ENCODE data around the gene SMIM24.
"Not testable (repeated sequence)": the region's sequence is repeated elsewhere in the genome, so short reads cannot be mapped to it uniquely, and the experiment has no call there.

The SMIM24 gene

DNA sequence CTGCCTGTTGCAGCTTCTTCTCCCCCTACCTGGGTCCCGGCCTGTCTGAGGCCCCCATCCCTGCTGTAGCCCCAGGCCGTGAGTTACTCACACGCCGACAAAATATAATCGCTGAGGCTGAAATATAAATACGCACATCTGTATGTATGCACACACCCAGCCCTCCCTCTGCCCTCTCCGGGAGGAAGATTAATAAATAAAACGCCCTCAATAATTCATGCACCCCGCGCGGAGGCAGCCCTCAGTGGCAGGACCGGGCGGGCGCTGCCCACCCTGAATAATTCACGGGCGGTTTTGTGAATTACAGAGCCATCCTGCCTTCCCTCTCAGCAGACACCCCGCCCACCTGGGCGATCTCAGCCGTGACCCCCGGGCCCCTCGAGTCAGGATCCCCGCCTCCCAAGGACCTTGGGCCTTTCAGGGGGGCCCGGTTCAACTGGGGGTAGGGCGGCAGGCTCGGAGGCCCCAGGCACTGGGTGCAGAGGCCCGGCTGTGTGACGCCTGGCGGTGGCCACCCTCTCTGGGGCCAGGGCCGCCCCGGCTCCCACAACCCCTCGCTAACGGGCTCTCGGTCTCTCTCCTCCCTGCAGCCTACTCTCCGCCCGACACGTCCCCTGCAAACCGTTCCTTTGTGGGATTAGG is 24.2 kb downstream of the SMIM24 start:
- DNase-seq (ENCODE audit: low spot score) = no peak

DNA sequence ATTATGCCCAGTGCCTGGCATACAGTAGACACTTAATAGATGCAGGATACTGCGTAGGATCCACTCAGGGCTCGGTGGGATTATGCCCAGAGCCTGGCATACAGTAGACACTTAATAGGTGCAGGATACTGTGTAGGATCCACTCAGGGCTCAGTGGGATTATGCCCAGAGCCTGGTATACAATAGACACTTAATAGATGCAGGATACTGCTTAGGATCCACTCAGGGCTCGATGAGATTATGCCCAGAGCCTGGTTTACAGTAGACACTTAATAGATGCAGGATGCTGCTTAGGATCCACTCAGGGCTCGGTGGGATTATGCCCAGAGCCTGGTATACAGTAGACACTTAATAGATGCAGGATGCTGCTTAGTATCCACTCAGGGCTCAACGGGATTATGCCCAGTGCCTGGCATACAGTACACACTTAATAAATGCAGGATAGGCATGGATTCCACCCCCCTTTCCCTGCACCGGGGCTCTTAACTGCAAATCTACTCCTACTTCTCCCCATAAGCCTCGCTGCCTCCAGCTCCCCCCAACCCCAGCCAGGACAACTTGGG is 24.9 kb downstream of the SMIM24 start:
- no peak for DNase-seq (ENCODE audit: low spot score)

DNA sequence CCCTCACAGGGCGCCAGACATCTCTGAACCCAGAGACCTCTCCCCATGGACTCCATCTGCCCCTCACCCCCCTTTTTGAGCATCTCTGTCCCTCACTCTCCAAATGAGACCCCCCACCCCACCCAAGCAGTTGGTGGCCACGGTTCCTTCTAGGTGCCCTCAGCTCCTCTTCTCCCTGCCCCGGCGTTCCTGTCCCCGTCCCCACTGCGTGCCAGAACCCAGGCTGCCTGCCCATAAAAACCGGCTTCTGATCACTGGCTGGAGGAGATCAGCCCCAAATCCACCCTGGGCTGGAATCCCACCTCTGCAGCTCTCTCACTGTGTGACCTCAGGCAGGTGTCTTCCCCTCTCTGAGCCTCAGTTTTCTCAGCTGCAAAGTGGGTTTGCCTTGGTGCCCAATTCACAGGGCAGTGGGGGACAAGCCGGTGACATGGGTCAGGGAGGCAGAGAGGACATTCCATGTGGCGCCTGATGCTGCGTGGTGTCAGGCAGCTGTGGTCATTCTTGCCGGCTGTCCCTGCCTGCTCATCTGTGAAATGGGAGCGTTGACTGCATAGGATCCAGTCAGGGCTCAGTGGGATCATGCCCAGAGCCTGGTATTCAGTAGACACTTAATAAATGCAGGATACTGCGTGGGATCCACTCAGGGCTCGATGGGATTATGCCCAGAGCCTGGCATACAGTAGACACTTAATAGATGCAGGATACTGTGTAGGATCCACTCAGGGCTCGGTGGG is 25.5 kb downstream of the SMIM24 start:
- DNase-seq (ENCODE audit: low spot score) = no peak

DNA sequence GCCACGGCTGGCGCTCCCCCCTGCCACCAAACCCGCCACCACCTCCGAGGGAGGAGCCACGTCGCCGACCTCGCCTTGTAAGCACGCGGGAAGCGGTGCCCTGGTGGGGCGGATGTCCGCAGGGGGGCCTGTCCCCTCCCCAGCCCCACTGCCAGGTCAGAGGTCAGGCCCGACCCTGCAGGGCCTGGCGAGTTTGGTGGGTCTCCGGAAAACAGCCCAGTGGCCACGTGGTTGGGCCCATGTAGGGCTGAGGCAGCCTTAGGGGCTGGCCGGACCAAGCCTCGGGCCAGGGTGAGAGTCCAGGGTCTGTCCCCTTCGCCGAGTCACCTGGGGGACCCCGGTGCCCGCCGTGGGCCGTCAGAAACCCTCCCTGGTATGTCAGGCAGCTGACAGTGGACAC is 26.5 kb downstream of the SMIM24 start:
- DNase-seq (ENCODE audit: low spot score) = no peak

DNA sequence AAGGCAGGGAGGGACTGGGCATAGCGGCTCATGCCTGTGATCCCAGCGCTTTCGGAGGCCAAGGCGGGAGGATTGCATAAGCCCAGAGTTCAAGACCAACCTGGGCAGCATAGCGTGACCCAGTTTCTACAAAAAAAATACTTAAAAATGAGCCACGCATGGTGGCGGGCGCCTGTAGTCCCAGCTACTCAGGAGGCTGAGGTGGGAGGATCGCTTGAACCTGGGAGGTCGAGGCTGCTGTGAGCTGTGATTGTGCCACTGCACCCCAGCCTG is 27.4 kb downstream of the SMIM24 start:
- not testable (repeated sequence) for DNase-seq (ENCODE audit: low spot score)

DNA sequence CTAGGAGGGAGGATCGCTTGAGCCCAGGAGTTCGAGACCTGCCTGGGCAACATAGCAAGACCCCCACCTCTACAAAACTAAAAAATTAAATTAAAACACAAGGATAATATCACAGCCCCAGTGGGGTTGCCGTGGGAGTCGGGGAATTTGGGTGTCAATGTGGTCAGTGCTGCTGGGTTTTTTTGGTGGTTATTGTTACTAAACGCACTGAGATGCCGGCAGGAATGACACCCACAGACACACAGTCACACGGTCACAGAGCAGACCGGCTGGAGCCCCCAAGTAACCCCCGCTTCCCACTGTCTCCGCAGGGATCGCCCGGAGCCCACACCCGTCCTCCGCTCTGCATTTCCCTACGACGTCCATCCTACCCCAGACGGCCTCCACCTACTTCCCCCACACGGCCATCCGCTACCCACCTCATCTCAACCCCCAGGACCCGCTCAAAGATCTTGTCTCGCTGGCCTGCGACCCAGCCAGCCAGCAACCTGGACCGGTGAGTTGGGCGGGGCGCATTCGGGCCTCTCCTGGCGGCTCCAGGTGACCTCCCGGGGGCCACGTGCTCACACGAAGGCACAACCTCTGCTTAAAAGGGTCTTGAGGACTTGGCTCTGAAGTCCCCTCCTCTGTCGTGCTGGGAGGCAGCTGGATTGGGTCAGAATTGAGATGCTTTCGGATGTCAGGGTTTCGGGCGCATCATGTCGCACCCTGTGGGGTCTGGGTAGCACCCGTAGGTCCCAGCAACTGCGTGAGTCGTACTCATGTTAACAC is 28.0 kb downstream of the SMIM24 start:
- no peak for DNase-seq (ENCODE audit: low spot score)

DNA sequence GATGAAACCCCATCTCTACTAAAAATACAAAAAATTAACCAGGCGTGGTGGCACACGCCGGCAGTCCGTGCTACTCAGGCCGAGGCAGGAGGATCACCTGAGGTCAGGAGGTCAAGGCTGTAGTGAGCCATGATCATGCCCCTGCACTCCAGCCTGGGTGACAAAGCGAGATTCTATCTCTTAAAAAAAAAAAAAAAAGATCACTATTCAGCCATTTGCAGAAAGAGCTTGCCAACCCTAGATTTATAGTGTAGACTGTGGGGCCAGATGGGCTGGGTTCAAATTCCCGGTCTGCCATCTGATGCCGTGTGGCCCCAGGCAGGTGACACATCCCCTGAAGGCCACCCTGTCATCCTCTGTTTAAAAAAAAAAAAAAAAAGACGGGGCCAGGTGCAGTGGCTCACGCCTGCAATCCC is 28.9 kb downstream of the SMIM24 start:
- DNase-seq (ENCODE audit: low spot score) = no peak

DNA sequence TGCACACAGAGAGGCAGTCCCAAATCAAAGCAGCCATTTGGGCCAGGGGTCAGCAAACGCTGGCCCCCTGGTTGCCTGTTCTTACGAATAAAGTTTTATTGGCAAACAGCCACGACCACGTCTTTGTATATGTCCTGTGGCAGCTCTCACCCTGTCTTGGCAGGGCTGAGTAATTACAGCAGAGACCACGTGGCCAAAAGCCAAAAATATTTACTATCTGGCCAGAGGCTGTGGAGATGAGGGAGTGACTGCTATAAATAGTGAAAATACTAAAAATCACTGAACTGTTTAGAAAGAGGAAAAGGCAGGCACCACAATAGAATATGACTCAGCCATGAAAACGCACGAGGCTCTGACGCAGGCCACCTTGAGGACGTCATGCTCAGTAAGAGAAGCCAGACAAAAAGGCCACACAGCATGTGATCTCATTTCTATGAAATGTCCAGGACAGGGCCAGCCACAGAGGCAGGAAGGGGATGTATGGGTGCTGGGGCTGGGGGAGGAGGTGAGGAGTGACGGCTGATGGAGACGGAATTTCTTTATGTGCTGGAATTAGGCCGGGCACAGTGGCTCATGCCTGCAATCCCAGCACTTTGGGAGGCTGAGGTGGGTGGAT is 29.4 kb downstream of the SMIM24 start:
- DNase-seq (ENCODE audit: low spot score) = peak; percentile 91

DNA sequence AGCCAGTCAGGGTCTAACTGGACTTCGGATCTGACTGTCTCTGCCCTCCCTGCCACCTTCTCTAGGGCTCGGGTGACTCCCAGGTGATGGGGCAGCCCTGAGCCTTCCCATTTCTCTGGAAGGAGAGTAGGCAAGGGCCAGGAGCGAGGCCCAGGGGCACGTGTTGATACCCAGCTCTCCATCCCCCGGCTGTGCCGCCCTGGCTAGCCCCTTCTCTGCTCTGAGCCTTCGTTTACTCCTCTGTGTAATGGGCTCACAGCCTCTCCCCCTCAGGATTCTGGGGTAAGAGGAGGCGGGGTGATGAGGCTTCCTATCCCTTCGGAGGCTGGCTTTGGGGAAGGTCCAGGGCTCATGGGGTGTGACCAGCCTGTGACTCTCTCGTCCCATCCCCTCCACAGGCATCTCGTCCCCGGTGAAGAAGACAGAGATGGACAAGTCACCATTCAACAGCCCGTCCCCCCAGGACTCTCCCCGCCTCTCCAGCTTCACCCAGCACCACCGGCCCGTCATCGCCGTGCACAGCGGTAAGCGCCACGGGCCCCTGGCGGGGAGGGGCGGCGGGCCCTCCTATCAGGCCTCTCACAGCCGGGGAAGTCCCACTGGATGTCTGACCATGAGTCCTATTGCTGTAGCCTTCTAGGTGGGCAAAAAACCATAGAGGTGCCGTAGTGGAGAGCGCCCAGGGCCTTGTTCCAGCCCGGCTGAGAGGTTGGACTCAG is 31.6 kb downstream of the SMIM24 start:
- DNase-seq (ENCODE audit: low spot score) = no peak

DNA sequence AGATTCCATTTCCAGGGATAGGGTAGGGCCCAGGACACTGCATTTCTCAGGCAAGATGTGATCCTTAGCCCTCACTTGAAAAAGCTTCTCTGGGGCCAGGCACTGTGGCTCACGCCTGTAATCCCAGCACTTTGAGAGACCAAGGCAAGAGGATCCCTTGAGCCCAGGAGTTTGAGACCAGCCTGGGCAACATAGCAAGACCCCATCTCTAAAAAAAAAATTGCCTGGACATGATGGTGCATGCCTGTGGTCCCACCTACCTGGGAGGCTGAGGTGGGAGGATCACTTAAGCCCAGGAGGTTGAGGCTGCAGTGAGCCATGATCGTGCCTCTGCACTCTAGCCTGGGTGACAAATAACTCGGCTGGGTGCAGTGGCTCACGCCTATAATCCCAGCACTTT is 33.7 kb downstream of the SMIM24 start:
- DNase-seq (ENCODE audit: low spot score) = not testable (repeated sequence)

DNA sequence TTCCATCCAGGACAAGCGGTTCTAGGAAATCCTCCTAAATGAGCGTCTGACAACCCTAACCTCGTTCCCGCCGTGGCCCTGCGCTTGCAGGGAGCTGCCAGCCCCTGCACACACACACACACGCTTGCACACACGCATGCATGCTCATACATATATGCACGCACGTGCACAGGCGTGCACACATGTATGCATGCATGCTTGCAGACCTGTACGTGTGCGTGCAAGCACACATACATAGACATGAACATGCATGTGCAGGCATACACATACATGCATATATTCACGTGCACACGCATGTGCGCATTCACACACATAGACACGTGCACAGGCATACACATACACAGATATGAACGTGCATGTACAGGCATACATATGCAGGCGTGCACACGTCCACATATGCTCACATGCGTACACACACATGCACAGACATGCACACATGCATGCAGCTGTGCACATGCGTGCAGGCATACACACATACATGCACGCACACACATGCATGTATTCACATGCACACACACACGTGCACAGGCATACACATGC is 35.6 kb downstream of the SMIM24 start:
- DNase-seq (ENCODE audit: low spot score) = no peak

DNA sequence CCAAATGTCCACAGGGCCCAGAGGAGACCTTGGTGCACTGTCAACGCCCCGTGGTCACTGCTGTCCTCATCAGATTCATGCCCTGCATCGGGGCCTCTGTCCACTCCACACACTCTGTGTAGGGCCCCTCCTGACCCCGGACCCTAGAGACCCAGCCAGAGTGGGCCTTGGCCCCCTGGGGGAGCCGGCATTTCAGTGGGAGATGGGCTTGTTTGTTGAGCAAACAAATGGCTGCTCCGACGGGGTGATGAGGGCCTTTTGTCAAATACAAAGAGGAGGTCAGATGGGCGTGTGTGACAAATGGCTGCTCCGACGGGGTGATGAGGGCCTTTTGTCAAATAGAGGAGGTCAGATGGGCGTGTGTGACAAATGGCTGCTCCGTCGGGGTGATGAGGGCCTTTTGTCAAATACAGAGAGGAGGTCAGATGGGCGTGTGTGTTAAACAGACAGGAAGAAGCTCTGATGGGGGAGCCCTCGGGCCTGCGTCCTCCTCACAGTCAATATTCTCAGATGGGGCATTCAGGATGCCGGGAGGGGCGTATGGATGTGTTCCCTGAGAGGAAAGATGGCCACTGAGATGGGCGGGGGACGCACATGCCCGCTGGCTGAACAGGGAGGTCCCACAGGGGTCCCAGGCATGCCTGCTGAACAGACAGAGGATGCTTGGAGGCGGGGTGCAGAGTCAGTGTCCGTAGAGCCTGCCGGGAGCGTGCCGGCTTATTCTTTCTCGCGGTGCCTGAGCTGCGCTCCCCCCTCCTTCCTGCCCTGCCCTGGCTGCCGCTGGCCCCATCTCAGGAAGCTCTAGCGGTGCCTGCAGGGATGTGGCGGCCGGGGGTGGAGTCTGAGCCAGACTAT is 36.3 kb downstream of the SMIM24 start:
- DNase-seq (ENCODE audit: low spot score) = no peak

DNA sequence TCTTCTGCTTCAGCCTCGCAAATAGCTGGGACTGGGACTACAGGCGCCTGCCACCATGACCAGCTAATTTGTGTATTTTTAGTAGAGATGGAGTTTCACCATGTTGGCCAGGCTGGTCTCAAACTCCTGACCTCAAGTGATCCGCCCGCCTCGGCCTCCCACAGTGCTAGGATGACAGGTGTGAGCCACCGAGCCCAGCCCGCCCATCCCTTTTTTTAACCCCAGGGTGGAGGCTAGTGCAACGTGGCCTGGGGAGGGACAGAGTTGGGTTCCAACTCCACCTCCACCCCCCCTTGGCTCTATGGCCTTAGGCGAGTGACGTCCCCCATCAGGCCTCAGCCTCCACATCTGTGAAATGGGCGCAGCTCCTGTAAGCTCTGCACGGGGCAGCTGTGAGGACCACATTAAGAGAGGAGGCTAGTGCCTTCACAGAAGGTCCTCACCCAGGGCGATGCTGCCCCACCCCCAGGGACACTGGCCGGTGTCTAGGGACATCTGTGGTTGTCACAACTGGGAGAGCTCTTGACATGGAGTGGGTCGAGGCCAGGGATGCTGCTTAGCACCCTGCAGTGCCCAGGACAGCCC is 37.7 kb downstream of the SMIM24 start:
- DNase-seq (ENCODE audit: low spot score) = no peak

DNA sequence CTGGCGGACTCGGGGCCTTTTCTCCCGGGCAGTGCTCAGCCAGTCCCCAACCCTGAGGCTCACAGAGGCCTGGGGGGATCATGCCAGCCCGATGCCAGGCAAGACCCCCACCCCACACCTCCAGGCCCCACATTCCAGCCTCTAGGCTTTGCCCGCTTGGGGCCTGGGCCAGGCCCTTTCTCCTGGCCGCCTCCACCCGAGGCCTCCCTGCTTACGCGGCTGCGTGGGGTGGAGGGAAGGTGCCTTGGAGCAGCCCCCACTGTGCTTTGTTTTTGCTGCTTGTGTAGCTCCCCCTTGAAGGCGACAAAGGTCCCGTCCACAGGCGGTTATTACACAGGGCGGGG is 38.4 kb downstream of the SMIM24 start:
- DNase-seq (ENCODE audit: low spot score) = no peak

DNA sequence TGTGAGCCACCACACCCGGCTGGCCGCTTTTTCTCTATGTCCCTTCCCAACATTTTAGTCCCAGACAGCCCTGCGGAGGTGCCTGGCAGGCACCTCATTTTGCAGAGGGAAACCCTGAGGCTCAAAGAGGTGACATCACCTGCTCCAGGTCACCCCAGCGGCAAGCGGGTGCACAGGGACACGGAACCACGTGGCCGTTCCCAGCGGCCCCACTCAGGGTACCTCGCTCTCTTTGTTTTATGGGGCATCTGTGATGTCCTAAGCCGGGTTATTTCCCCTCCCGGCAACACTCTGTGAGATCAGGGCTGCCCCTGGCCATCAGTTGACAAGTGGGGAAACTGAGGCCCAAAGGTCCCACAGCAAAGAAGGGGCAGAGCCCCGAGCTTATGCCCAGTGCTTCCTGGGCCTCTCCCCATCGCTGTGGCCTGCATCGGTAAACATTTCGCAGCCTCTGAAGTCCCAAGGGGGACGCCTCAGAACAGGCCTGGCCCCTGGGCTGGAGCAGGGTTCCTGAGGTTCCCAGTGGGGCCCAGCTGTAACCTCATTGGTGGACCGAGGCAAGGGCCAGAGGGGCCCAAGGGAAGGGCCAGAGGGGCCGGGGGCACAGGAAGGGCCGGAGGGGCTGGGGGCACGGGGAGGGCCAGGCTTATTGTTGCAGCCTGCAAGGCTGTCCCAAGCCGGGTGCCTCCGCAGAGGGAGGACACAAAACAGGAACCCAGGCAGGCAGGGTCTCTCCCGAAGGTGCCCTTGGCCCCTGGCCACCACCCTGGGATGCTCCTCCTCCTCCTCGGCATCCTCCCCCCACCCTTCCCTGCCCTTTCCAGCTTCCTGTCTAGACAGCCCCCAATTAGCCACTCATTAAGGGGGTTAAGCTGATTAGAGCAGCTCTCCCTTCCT is 39.0 kb downstream of the SMIM24 start:
- no peak for DNase-seq (ENCODE audit: low spot score)

DNA sequence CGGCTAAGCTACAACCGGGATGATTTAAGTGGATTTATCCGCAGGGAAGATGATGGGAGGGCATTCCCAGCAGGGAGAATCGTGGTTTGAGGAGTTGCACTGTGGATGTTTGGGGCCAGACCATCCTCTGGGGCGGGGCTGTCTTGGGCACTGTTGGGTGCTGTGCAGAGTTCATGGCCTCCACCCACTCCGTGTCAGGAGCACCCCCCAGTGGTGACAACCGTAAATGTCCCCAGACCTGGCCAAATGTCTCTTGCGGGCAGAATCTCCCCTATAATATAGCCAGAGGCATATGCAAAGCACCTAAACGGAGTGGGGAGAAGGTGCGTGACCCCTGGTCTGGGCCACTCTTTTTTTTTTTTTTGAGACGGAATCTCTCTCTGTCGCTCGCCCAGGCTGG is 40.2 kb downstream of the SMIM24 start:
- DNase-seq (ENCODE audit: low spot score) = peak; percentile 51

DNA sequence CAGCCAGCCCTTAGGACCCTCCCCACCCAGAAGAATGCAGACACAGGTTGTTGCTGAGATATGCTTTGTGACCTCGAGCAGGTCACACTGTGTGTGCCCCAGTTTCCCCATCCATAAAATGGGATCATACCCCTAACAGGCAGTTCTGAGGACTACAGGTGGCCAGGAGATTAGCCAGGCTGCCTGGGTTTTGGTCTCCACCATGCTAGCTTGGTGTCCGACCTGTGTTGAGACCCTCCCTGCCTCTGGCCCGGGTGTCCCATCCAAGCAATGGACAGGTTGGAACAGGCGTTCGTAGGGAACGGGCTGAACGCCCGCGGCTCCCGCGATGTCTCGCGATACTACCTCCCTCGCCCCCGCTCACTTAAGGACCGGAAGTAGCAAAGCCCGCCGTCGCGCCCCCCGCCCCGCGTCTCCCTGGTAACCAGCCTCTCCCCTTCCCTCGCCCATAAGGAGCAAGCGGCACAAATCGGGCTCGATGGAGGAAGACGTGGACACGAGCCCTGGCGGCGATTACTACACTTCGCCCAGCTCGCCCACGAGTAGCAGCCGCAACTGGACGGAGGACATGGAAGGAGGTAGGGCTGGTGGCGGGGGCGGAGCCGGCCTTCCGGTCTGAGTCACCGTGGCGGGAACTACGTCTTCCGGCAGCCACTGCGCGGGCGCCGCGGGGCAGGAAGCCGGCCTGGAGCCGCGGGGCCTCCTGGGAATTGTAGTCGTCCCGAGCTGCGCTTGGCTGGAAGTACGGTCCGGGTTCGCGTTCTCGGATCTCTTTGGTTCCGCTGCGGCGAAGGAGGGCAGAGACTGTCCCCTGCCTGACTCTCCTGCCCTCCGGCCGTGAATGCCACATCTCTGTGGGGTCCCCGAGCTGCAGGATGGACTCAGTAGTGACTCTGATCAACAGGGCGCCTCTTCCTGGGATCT is 45.4 kb downstream of the SMIM24 start:
- peak; percentile 99 for DNase-seq (ENCODE audit: low spot score)

DNA sequence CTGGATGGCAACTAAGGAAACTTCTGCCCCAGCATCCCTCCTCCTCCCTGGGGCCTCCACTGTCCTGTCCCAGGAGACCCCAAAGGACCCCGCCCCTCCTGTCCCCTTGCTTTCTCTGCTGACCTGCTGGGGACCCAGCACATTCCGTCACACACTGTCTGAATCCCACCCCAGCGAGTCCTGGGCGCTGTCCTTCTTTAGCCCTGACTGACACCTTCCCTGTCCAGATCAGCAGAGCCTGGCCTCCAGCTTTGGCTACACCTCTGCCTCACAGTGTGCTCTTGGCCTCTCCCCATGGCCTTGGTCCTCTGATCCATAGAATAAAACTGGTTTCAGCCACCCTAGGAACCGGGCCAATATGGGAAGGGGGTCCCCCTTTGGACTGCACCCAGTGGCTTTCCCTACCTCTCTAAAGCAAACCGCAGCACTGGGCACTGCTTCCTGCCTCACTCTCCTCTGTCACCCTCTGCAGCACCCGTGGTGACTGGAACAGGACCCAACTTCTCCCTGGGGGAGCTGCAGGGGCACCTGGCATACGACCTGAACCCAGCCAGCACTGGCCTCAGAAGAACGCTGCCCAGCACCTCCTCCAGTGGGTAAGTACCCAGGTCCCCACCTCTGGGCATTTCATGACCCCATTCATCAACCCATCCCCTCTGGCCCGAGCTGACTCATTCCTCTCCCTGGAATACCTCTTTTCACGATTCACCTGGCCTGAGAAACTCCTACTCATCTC is 46.4 kb downstream of the SMIM24 start:
- no peak for DNase-seq (ENCODE audit: low spot score)
